K562 (cell line): ENCODE results near the gene ST3GAL5. TPM values are rescaled to one million over a fixed set of nuclear protein-coding genes. Genes with fewer than 3 reads are reported as not detected.
"Not testable (repeated sequence)": the region's sequence is repeated elsewhere in the genome, so short reads cannot be mapped to it uniquely, and the experiment has no call there.

Experiments used
- ATAC-seq: fragments of 200-7000 bp; cut with Tn5 transposase; 3 replicates; pipeline ENCODE4 v1.9.1; 2020; ENCODE audit warnings: moderate library complexity
- BruUV-seq: library from RNA; stranded (reverse); fragments of 400-500 nt; replicated peaks from 2 replicates; lab custom pipeline; 2021; lab: Mats Ljungman, UMichigan
- CTCF ChIA-PET: fragments of 300-600 bp; formaldehyde crosslinking; extraction: SDS; loops from one replicate; lab custom pipeline; 2021; ENCODE audit warnings: low intra/inter-chr PET ratio; lab: Yijun Ruan, JAX
- POLR2A ChIA-PET: fragments of 300-600, 350-650 bp; sonication (Branson Sonifier 250); formaldehyde crosslinking; extraction: SDS; loops from one replicate; lab custom pipeline; 2021; ENCODE audit warnings: antibody characterized with exemption, inconsistent platforms; lab: Yijun Ruan, JAX
- DNase-seq, 4 experiments: peaks; one replicate each; pipeline versions ENCODE4 v3.0.0 to v3.0.0-alpha.2; 2011 to 2018; ENCODE audit warnings: low spot score in 3 of 4, mixed read lengths in 3 of 4; ENCODE audit errors: extremely low read depth in 1 of 4
- FAIRE-seq: peaks from 2 replicates; lab custom pipeline; 2011; peaks lifted over from hg19 to GRCh38; lab: Jason Lieb, UNC
- H2AFZ ChIP-seq: 2 replicates; pipeline ENCODE4 v1.6.0; 2011; ENCODE audit warnings: low read depth, low read length, control low read depth, inconsistent platforms
- H3K27ac ChIP-seq: fragments of 200-600 bp; 3 replicates; pipeline ENCODE4 v1.8.0; 2011; ENCODE audit warnings: low read depth, mild to moderate bottlenecking, control low read depth, inconsistent platforms, low read length, moderate library complexity, mixed read lengths; ENCODE audit errors: extremely low read depth
- H3K27me3 ChIP-seq, 2 experiments: fragments of 300-600 bp in 1 of 2; 2 replicates in 1 of 2; 3 replicates in 1 of 2; pipeline versions ENCODE4 v1.6.0 to v1.8.0; 2011; ENCODE audit warnings: inconsistent platforms in 2 of 2, low read length in 2 of 2, mild to moderate bottlenecking in 1 of 2, mixed read lengths in 1 of 2, moderate library complexity in 1 of 2; ENCODE audit not compliant: control insufficient read depth in 2 of 2, insufficient read depth in 2 of 2
- H3K36me3 ChIP-seq: fragments of 300-600 bp; 3 replicates; pipeline ENCODE4 v1.8.0; 2011; ENCODE audit warnings: mild to moderate bottlenecking, low read length, inconsistent platforms; ENCODE audit not compliant: control insufficient read depth, insufficient read depth
- H3K4me1 ChIP-seq, 2 experiments: fragments of 200-600 bp in 1 of 2; replicated peaks in 1 of 2; 2 replicates in 1 of 2; 3 replicates in 1 of 2; pipeline versions ENCODE4 v1.5.1 to v1.8.0; 2011; ENCODE audit warnings: inconsistent platforms in 2 of 2, low read length in 2 of 2, mild to moderate bottlenecking in 1 of 2, mixed read lengths in 1 of 2, moderate library complexity in 1 of 2; ENCODE audit not compliant: control insufficient read depth in 2 of 2, insufficient read depth in 2 of 2
- H3K4me2 ChIP-seq: 2 replicates; pipeline ENCODE4 v1.6.1; 2011; ENCODE audit warnings: low read length, control low read depth, inconsistent platforms, mixed read lengths; ENCODE audit not compliant: insufficient read depth
- H3K4me3 ChIP-seq: fragments of 200-600 bp; sonication (generic), shearing (Covaris generic); 2 replicates; pipeline ENCODE4 v1.5.1; 2016; ENCODE audit warnings: control low read depth, inconsistent platforms
- H3K79me2 ChIP-seq: fragments of 200-600 bp; 3 replicates; pipeline ENCODE4 v1.8.0; 2011; ENCODE audit warnings: low read length, inconsistent platforms; ENCODE audit not compliant: control insufficient read depth, insufficient read depth
- H3K9ac ChIP-seq, 2 experiments: 2 replicates each; pipeline versions ENCODE4 v1.6.0 to v1.6.1; 2011; ENCODE audit warnings: low read depth in 2 of 2, low read length in 2 of 2, control low read depth in 1 of 2, inconsistent platforms in 1 of 2, mild to moderate bottlenecking in 1 of 2, mixed read lengths in 1 of 2; ENCODE audit not compliant: insufficient read depth in 1 of 2
- H3K9me1 ChIP-seq: one replicate; pipeline ENCODE4 v1.6.0; 2011; ENCODE audit warnings: inconsistent platforms, mild to moderate bottlenecking, low read length, moderate library complexity; ENCODE audit not compliant: control insufficient read depth, insufficient read depth
- H3K9me3 ChIP-seq: replicated peaks from 2 replicates; pipeline ENCODE4 v1.5.1; 2011; ENCODE audit warnings: low read depth, low read length, inconsistent platforms; ENCODE audit not compliant: control insufficient read depth, insufficient read depth
- H4K20me1 ChIP-seq: replicated peaks from 2 replicates; pipeline ENCODE4 v1.6.1; 2011; ENCODE audit warnings: low read length, inconsistent platforms, mixed read lengths; ENCODE audit not compliant: control insufficient read depth, insufficient read depth
- RBM25 ChIP-seq: fragments of 200-400 bp; formaldehyde crosslinking; IDR thresholded peaks from 2 replicates; pipeline ENCODE4 v1.6.1; 2018; ENCODE audit warnings: low read length, low read depth, moderate library complexity; ENCODE audit not compliant: severe bottlenecking
- ZFP36 ChIP-seq: fragments of 150-350 bp; IDR thresholded peaks from 2 replicates; pipeline ENCODE4 v1.6.1; 2018; ENCODE audit warnings: low read length, low read depth; ENCODE audit not compliant: partially characterized antibody
- WGBS: fragments of 100-300 bp; shearing (Covaris generic); methylation state at CpG from one replicate; pipeline ENCODE4 v1.1.6; 2016; ENCODE audit warnings: low coverage, mixed read lengths; ENCODE audit not compliant: insufficient coverage; ENCODE audit errors: missing lambda C conversion rate; 5-methylcytosine and 5-hydroxymethylcytosine counted together
- in situ Hi-C: fragments of 300-500 bp; cut with MboI; formaldehyde crosslinking; loops from 4 replicates; pipeline ENCODE4 v1.15.0; 2018; ENCODE audit warnings: inconsistent platforms, mixed read lengths
- intact Hi-C: fragments of 100-400 bp; cut with micrococcal nuclease; formaldehyde crosslinking; loops from 2 replicates; pipeline ENCODE4 v1.14.2; 2022
- polyA plus RNA-seq, 8 experiments: library from polyadenylated mRNA; depleted of rRNA in 4 of 8; stranded (reverse) in 5 of 8; unstranded in 3 of 8; fragments of >200 nt; fragmentation: Nextera tagmentation in 2 of 8; fragmentation: Illumina TruSeq in 1 of 8; extraction: Ambion mirVana in 2 of 8; extraction: Trizol in 1 of 8; gene quantifications; 2 replicates each; pipeline versions ENCODE4 v1.2.1 to v1.2.3, GENCODE V29; 2011 to 2014; ENCODE audit warnings: inconsistent platforms in 1 of 8, missing spikeins in 1 of 8
- total RNA-seq, 7 experiments: library from RNA; depleted of rRNA in 6 of 7; stranded (reverse); fragments of >200 nt in 6 of 7; fragmentation: Illumina TruSeq in 2 of 7; extraction: Trizol in 2 of 7; gene quantifications; 2 replicates each; pipeline versions ENCODE4 v1.2.1 to v1.2.3, GENCODE V29; 2011 to 2021; ENCODE audit warnings: low replicate concordance in 1 of 7
- TF ChIP-seq, protein P1 (sequence below), 2 experiments: IDR thresholded peaks; 2 replicates each; pipeline ENCODE4 v1.6.1; 2012; ENCODE audit warnings: improper control_type of control experiment in 2 of 2, low read depth in 2 of 2, low read length in 2 of 2, borderline replicate concordance in 1 of 2

ST3GAL5 gene
- total and polyA plus RNA-seq, 9 of the 15 experiments (the other 6 are each of a cell fraction or from before 2014, with no cell fraction given): 1.6 to 10.0 (median 4.2) TPM

DNA sequence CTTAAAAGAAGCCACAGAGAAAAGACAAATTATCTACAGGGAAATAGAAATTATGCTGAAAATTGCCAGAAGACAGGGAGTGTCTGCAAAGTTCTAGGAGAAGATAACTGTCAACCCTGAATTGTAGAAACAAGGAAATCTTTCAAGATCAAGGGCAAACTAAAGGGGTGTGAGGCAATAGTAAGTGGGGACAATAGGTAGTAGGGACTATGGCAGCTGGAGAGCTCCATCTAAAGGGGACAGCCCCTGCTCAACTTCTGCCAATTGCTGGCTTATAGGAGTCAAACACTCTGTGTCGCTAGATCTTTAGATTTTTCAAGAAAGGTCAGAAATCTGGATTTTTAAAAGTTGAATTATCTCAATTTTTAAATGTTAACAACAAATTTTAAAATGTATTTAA, 10.1 kb upstream of the ST3GAL5 start (continued):
- TF ChIP-seq RBM25: peak; percentile 13
- TF ChIP-seq, protein P1, sequence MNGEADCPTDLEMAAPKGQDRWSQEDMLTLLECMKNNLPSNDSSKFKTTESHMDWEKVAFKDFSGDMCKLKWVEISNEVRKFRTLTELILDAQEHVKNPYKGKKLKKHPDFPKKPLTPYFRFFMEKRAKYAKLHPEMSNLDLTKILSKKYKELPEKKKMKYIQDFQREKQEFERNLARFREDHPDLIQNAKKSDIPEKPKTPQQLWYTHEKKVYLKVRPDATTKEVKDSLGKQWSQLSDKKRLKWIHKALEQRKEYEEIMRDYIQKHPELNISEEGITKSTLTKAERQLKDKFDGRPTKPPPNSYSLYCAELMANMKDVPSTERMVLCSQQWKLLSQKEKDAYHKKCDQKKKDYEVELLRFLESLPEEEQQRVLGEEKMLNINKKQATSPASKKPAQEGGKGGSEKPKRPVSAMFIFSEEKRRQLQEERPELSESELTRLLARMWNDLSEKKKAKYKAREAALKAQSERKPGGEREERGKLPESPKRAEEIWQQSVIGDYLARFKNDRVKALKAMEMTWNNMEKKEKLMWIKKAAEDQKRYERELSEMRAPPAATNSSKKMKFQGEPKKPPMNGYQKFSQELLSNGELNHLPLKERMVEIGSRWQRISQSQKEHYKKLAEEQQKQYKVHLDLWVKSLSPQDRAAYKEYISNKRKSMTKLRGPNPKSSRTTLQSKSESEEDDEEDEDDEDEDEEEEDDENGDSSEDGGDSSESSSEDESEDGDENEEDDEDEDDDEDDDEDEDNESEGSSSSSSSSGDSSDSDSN (IDR thresholded peaks at IDR 0.05; ENCODE audit: borderline replicate concordance in 1 of 2, low read depth in 2 of 2, low read length in 2 of 2): no peak

DNA sequence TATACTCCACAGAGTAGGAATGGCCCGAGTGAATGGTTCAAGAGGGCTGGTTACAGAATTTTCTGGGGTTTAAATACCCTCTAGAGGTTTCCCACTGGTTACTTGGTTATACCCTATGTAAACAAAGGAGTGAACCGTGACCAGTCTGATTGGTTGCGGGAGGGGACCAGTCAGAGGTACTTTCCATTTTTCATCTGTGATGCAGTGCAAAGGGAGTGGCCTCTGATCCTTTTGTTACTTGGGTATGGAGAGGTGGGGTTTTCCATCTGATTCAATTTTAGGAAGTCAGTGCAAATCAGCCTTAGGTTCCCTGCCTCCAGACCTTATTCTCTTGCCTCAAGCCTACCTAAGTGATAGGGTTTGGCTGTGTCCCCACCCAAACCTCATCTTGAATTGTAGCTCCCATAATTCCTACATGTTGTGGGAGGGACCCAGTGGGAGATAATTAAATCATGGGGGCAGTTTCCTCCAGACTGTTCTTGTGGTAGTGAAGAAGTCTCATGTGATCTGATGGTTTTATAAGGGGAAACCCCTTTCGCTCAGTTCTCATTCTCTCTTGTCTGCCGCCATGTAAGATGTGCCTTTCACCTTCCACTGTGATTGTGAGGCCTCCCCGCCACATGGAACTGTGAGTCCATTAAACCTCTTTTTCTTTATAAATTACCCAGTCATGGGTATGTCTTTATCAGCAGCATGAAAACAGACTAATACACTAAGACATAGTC, 5.9 kb upstream of the ST3GAL5 start:
- H3K79me2 ChIP-seq, CTCF ChIA-PET: not testable (repeated sequence)

More for the DNA sequence above, 5.9 kb upstream of the ST3GAL5 start:
- DNase-seq, H3K27ac ChIP-seq, FAIRE-seq, H3K27me3 ChIP-seq, H4K20me1 ChIP-seq, H3K4me2 ChIP-seq, BruUV-seq, ATAC-seq, H3K9ac ChIP-seq, H3K9me3 ChIP-seq, H2AFZ ChIP-seq, intact Hi-C loops, H3K36me3 ChIP-seq, H3K9me1 ChIP-seq, in situ Hi-C loops, H3K4me3 ChIP-seq: not testable (repeated sequence)
- POLR2A ChIA-PET: interaction anchor here (0.7 kb wide), 1 partner anchor 9 kb away, joined by 3 read pairs; no protein-coding TSS in a partner anchor
- WGBS: 62% methylated on average over 6 of the region's 6 CpGs
- TF ChIP-seq ZFP36: peak; percentile 16
- peaks cover 4 to 11% of the 10 kb centered on the region in 2 experiments; a peak in 4 of 5 replicates for H3K4me1 ChIP-seq
